DND-41 (cell line): ENCODE data around the gene CDCP1.

Experiments
- EZH2 ChIP-seq: IDR thresholded peaks from 3 replicates; pipeline ENCODE4 v1.6.1; 2012; ENCODE audit warnings: borderline replicate concordance, low read depth, mild to moderate bottlenecking, moderate library complexity, low read length, inconsistent platforms; ENCODE audit not compliant: severe bottlenecking
- TF ChIP-seq, protein P1 (sequence below): IDR thresholded peaks from 2 replicates; pipeline ENCODE4 v1.5.1; 2012; ENCODE audit warnings: borderline replicate concordance, low read length, moderate library complexity, mild to moderate bottlenecking; ENCODE audit not compliant: poor library complexity, severe bottlenecking; ENCODE audit errors: extremely low read depth

DNA sequence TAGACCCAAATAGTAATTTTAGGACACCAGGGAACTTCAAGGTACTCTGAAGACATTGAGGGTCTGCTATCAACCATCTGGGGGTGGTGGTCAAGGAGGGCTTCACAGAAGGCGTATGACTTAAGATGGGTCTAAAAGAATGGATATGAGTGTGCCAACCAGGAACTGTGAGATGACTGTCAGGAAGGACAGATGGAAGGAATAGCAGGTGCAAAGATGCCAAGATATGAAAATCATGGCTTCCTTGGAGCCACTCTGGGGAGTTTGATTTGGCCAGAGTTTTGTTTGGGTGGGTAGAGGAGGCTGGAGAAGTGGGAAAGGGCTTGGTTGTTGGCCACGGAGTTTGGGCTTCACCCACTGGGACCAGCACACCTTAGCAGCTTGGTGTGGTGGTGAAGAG lies 21.2 kb downstream of the CDCP1 start:
- TF ChIP-seq, protein P1, sequence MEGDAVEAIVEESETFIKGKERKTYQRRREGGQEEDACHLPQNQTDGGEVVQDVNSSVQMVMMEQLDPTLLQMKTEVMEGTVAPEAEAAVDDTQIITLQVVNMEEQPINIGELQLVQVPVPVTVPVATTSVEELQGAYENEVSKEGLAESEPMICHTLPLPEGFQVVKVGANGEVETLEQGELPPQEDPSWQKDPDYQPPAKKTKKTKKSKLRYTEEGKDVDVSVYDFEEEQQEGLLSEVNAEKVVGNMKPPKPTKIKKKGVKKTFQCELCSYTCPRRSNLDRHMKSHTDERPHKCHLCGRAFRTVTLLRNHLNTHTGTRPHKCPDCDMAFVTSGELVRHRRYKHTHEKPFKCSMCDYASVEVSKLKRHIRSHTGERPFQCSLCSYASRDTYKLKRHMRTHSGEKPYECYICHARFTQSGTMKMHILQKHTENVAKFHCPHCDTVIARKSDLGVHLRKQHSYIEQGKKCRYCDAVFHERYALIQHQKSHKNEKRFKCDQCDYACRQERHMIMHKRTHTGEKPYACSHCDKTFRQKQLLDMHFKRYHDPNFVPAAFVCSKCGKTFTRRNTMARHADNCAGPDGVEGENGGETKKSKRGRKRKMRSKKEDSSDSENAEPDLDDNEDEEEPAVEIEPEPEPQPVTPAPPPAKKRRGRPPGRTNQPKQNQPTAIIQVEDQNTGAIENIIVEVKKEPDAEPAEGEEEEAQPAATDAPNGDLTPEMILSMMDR: no peak
- TF ChIP-seq EZH2: no peak
